GM21737 (cell line): ENCODE measurements around the gene HLA-DMB.

ENCODE experiments used
- ATAC-seq: cut with Tn5 transposase; IDR thresholded peaks from one replicate; pipeline ENCODE4 v1.9.1; 2021; ENCODE audit warnings: mild to moderate bottlenecking, moderate library complexity; ENCODE audit not compliant: unreplicated experiment

The HLA-DMB gene

GRCh38 chr6:32940656-32941213, at the start of gene HLA-DMB:
TSS of gene HLA-DMB (minus strand) at chr6:32941028. CDS start at chr6:32940807, 221 bp downstream.
- ATAC-seq, result peak; percentile 44

DNA sequence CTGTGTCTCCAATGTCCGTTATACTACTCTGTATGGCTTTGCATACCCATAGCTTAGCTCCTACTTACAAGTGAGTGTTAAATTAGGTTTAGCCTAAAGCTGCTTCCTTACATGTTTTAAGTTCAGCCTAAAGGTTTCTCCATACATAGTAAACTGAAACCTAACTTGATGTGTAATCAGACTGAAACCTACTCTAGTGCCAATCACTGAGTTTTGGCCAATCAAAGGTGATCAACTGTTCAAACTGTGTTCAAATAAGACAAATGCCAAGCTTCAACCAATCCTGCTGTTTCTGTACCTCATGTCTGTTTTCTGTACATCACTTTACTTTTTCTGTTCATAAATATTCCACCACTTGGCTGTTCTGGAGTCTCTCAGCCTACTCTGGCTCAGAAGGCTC, 48.5 kb upstream of the HLA-DMB start:
- no peak for ATAC-seq

DNA sequence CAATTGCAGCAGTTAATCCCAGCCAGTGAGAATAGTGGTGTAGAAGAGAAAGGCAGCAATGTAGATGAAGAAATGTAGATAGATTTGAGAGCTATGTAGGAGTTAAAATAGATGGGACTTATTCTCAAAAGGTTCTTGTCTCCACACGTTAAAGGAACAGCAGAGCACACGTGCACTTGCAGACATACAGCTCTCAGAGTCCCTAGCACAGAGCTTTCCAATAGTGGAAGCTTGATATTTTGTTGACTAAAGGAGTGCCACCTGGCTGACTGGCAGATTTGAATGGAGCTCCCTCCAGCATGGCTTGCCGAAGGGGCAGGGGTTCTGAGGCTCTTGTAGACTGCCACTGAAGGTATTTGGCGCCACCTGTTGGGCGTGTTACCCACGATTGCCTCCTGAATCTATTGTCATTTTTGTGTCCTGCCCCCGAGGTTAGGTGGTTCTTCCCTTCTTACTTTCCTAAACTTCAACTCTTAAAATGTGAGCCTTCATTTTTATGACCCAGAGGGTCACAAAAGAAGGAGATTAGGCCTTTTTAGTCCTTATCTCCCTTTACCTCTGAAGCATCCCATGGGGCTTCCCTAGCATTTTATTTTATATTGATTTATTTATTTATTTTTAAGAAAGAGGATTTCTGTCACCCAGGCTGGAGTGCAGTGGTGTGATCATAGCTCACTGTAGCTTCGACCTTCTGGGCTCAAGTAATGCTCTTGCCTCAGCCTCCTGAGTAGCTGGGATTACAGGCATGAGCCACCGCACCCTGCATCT, 44.0 kb upstream of the HLA-DMB start:
- ATAC-seq, result peak; percentile 49

- no peak for ATAC-seq
Measured at GRCh38 chr6:32983964-32984621, 43.3 kb upstream of the HLA-DMB start.

GRCh38 chr6:32983493-32983848, 42.6 kb upstream of the HLA-DMB start:
- ATAC-seq, result no peak

DNA sequence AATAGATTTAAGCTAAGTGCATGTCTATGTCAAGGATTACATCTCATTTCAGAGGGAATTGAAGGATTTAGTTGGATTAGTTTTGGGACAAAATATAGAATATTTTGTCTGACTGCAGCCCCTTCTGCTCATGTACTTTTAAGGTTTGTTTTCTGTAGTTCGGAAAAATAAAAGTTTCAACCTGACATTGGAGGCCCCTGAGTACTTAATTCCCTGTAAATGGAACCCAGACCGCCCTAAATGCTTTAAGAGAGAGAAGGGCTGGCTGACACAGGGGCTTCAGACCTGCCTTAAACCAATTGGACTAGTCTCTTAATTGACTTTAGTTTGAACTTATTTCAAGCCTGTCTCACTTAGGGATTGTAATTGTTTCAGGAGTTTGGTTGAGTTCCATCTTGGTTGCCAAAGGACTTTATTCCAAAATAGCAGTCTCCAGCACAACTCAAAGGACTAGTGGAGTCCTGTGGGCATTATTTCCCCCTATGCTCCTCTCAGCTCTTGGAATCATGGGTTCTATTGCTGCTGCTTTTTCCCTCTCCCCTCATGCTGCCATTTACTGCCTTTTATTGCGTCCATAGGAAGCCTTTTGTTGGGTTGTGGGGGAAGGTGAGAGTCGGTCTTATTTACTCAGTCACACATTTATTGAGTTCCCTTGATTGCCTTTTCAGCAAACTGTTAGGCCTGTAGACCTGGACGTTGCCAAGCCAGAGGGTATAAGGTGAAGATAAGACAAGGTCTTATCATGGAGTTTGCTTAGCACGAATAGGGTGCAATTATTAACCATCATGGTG, 42.1 kb upstream of the HLA-DMB start:
- no peak for ATAC-seq

DNA sequence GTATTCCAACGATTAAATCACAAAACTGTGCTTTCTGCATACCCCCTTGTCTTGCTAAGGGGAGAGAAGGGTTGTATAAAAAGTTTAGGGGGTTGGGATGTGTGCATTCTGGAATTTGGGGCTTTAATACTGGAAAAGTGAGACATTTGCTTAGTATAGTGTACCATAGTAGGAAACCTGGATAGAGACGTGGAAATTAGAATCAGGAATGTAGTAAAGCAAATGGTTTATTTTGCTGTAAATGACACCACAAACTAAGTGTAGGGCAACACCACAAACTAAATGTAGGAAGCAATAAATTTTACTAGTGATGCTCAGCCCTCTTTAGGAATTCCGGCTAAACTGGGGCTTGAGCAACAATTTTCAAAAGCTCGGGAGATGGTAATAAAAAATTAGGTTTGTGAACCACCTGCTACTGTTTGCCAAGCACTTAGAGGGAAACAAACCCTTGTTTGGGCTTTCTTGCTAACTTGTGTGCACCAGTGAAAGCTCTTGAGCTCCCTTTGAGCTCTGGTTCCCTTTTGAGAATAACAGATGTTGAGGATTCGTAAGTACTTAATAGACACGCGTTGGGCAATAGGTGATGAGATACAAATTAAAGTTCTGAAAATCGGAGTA, 41.4 kb upstream of the HLA-DMB start:
- ATAC-seq, result no peak

- no peak for ATAC-seq
Measured at GRCh38 chr6:32980488-32981038, 39.7 kb upstream of the HLA-DMB start.

DNA sequence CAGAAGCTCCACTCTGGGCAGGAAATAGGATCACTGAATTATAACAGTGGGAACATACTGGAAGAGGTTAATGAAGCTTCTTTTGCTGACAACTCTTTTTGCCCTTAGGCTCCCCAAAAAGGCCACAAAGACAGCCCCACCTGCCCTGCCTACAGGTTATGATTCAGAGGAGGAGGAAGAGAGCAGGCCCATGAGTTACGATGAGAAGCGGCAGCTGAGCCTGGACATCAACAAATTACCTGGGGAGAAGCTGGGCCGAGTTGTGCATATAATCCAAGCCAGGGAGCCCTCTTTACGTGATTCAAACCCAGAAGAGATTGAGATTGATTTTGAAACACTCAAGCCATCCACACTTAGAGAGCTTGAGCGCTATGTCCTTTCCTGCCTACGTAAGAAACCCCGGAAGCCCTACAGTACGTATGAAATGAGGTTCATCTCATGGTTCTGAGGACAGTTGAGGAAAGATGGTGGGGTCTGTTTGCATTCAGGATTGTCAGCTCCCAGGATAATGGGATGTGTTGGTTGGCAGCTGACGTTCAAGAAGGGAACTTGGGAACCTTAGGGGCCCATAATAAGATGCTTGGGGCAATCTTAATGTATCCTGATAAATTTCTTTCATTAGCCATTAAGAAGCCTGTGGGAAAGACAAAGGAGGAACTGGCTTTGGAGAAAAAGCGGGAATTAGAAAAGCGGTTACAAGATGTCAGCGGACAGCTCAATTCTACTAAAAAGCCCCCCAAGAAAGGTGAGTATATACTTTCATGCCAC, 39.1 kb upstream of the HLA-DMB start:
- no peak for ATAC-seq

DNA sequence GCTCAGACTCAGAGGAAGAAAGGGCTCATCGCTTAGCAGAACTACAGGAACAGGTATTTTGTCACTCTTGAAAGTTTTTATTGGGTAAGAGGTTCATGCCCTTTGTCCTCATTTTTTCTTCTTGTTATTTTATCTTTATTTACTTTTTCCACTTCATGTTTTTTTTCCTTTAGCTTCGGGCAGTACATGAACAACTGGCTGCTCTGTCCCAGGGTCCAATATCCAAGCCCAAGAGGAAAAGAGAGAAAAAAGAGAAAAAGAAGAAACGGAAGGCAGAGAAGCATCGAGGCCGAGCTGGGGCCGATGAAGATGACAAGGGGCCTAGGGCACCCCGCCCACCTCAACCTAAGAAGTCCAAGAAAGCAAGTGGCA, 37.1 kb upstream of the HLA-DMB start:
- no peak for ATAC-seq

GRCh38 chr6:32977272-32977952, 36.6 kb upstream of the HLA-DMB start:
- ATAC-seq, result no peak

- no peak for ATAC-seq
Measured at GRCh38 chr6:32976334-32977069, 35.7 kb upstream of the HLA-DMB start.

DNA sequence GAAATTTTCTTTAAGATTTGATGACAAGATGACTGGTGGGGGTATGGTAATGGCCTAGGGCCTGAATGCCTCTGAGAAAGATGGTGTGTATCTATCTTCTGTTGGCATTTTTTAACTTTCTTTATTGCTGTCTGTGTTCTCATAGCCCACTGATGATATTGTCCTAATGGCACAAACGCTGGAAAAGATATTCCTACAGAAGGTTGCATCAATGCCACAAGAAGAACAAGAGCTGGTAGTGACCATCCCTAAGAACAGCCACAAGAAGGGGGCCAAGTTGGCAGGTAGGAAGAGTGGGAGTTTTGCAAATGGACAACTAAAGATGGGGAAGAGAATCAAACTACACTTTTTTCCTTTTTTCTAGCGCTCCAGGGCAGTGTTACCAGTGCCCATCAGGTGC, 35.1 kb upstream of the HLA-DMB start:
- no peak for ATAC-seq

GRCh38 chr6:32974541-32975308, 33.9 kb upstream of the HLA-DMB start:
- ATAC-seq, result no peak

- no peak for ATAC-seq
Measured at GRCh38 chr6:32974016-32974333, 33.1 kb upstream of the HLA-DMB start.

- no peak for ATAC-seq
Measured at GRCh38 chr6:32973144-32974015, 32.6 kb upstream of the HLA-DMB start.
